ENCODE measurements around the gene PDE6A.
"Not testable (repeated sequence)": the region's sequence is repeated elsewhere in the genome, so short reads cannot be mapped to it uniquely, and the experiment has no call there.

Gene PDE6A

DNA sequence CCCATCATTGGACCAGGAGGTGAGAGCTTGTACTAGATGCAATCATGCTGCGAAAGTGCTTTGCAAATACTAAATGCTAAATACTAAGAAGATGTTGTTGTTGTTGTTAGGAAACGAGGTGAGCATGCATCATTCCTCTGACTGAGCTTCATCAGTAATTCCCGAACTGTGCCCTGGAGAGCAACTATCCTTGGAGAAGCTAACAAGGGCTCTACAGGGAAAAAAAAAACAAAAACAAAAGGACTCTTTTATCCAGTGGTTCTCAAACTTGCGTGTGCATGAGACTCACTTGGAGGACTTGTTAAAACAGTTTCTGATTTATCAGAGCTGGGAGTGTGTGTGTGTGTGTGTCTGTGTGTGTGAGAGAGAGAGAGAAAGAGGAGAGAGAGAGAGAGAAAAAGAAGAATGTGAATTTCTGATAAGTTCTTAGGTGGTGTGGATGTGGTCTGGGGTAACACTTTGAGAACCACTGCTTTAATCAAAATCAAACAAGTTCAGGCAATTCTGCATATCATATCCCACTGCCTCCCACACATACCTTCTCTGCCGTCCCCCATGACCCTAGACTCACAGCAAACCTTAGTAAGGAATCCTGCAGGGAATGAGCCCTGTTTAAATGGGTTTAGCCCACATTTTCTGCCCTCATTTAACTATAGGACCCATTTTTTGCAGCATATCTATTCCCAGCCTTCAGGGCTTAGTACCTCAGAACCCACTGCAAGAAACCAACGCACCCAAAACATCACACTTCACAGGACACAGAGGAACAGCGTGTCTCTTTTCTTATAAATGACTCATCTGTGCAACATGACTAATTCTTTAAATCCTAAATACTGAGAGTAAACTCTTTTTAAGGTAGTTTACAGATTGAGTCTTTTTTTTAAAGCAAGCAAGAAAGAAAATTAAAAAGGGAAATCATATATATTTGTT lies 48.9 kb downstream of the PDE6A start:
- DNase-seq (ENCODE audit: low read depth in 2 of 2) = no peak

DNA sequence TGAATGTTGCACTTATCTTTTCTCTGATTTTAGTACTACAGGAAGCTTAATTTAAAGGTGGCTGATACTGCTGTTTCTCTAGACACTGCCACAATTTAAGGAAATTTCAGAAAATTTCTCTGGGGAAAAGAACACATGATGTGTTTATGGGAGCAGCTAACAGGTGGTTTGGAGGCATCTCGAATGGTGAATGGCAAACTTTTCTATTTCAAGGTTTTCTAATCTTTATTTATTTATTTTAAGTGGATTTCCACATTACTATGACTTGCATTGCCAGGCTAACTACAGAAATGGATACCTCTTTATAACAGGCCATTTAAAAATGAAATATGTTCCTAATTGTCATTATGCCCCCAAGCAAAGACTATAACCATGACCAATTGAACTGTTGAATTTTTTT lies 50.4 kb downstream of the PDE6A start:
- DNase-seq (ENCODE audit: low read depth in 2 of 2) = no peak

DNA sequence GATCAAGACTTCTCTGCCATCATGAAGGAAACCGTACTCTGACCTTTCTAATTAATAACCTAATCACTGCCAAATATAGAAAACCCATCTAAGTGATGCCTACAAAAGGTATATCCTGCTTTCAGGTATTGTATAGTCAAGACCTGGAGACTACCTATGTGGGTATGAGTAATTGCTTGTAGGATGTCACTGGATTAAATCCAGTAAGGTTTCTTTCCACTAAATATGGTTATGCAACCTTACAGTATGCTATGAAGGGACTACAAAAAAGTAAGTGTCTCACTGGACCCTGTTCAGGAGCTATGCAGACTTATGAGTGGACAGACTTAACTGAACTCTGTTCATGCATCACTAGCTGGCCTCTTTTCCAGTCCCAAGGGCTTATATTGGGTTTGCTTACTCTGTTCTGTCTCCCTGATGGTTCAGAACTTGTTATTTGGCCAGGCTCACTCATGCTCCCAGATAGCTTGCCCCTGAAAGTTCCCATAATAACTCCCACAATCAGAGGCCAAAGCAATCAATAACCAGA lies 51.1 kb downstream of the PDE6A start:
- DNase-seq (ENCODE audit: low read depth in 2 of 2) = no peak

DNA sequence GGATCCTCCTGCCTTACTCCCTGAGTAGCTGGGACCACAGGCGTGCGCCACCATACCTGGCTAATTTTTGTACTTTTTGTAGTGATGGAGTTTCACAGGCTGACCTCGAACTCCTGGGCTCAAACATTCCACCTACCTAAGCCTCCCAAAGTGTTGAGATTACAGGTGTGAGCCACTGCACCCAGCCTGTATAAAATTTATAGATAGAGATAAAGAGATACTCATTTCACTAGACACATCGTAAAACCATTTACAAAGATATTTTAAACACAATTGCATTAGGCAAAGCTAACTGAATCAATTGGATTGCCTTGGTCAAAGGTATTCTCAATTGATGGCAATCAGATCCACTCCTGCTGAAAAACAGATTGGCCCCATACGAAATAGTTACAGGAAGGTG lies 52.0 kb downstream of the PDE6A start:
- DNase-seq (ENCODE audit: low read depth in 2 of 2) = no peak

DNA sequence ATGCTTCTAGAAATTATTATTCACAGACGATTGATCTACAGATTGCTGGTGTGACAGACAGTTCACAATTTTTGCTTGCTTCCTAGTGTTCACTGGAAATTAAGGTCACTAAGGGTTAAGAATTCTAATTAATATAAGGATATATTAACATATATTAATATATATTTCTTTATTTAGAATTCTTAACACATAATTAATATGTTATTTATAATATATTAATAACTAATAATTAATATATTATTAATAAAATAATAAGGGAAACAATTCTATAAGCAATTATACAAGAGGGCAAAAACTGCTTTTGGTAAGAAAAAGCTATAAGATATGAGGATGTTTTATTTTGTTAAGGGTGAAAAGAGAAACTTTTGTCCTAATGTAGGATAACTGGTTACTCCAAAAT lies 56.3 kb downstream of the PDE6A start:
- no peak for DNase-seq (ENCODE audit: low read depth in 2 of 2)

DNA sequence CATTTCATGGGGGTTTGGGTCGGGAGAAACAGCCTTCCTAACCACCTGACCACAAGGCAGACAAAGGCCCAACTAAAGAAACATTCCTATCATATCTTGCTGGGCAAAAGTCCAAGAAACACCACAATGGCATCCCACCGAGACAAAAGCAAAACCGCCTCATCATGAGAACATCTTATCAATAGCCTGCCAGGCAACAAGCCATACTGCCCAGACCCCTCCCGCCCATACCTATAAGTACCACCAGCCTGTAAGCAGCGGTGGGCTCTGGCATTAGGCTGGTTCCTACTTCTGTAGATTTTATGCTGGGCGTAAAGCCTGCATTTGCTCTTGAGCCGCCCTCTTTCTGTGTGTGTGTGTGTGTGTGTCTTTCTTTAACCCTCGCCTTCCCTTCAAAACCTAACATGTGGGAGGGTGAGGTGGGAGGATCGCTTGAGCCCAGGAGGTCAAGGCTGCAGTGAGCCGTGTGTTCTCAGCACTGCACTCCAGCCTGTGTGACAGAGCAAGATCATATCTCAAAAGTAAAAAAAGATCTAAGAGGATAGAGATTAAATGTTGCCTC lies 56.9 kb downstream of the PDE6A start:
- no peak for DNase-seq (ENCODE audit: low read depth in 2 of 2)

DNA sequence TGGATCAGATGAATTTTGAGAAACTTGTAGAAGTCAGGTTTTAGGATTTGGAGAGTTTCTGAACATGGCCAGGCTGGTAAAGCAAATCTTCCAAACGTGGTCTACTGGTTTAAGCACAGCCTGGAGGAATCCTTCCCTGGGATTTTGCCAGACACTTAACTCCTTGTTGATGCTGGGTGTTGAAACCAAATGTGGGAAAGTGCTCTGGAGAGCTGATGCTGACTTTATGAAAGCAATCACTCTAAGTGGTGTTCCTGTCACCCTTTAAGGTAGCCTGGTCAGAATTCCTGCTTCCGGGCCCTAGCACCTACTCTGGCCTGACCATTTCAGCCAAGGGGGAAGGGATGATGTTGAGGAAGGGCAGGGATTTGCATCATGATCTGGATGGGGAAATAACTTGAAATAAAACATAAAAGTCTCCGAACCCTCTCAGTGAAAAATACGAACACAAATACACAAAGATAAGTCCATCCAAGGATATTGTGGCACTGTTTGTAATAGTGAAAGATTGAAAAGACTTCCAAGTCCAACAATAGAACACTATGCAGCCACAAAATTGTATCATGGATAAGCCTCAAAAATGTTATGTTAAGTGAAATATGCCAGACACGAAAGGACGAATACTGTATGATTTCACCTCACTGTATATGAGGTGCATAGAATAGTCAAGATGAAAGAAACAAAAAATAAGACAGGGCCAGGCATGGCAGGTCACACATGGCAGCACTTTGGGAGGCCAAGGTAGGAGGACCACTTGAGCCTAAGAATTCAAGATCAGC lies 57.7 kb downstream of the PDE6A start:
- DNase-seq (ENCODE audit: low read depth in 2 of 2) = no peak

DNA sequence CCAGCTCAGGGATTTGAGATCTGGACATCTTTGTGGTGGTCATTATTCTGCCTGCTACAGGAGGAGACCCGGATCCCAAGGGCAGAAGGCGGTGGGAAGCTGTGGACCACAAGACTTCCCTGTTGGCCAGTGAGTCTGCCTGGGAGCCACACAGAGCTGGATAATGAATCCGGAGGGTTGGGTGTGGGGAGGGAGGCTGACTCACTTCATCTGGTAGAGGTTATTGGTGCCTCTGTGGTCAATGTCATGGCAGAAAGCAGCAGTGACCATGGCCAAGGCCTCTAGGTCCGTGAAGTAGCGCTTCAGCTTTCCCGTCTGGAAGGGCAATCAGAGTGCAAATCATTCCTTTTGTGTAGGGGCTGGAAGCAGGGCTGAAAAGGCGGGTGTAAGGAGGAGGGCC lies 58.5 kb downstream of the PDE6A start:
- no peak for DNase-seq (ENCODE audit: low read depth in 2 of 2)

DNA sequence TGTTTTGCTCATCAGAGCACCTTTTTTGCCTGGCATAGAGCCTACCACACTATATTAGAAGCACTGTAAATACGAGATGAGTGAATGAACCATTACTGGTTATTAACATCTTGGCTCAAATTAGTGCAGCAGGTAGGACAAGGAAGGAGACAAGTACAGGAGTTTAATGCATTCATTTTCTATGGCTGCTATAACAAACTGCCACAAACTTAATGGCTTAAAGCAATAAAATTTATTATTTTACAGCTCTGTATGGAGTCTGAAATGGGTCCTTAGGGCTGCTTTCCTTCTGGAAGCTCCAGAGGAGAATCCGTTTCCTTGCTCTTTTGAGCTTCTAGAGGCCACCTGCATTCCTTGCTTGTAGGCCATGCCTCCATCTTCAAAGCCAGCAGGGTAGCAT lies 59.1 kb downstream of the PDE6A start:
- DNase-seq (ENCODE audit: low read depth in 2 of 2) = no peak

DNA sequence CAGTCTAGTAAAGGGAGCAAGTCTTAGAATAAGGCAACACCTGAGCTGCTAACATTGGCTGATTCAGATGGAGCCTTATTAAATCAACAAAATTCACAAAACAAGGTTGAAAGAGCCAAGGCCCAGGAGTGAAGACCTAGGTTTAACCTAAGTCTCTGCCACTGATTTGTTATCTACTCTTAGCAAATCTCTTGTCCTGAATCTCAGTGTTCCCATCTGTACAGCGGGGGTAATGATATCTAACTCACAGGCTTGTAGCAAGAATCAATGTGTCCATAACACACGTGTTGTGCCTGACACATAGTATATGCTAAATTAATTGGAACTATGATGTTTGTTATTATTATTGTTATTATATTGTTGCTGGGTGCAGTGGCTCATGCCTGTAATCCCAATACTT lies 61.0 kb downstream of the PDE6A start:
- DNase-seq (ENCODE audit: low read depth in 2 of 2) = no peak

DNA sequence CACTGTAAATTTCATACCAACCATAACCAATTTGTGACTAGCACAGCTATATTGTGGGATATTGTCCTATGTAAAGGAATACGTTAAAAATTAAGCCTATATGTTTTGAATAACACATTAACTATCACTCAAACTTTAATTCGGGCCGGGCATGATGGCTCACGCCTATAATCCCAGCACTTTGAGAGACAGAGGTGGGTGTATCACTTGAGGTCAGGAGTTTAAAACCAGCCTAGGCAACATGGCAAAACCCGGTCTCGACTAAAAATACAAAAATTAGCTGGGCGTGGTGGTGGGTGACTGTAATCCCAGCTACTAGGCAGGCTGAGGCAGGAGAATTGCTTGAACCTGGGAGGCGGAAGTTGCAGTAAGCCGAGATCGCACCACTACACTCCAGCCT lies 62.0 kb downstream of the PDE6A start:
- DNase-seq (ENCODE audit: low read depth in 2 of 2) = not testable (repeated sequence)

DNA sequence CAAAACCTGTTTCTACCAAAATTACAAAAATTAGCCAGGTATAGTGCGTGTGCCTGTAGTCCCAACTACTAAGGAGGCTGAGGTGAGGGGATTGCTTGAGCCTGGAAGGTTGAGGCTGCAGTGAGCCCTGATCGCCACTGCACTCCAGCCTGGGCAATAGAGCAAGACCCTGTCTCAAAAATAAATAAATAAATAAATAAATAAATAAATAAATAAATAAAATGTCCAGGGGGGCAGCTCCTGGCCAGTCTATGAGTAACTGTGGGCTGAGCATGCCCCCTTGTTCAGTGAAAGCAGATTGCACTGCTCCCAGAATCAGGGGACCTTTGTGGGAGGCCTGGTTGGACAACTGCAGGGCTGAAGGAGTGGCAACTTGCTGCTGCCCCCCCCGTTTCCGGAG lies 62.7 kb downstream of the PDE6A start:
- DNase-seq (ENCODE audit: low read depth in 2 of 2) = no peak

DNA sequence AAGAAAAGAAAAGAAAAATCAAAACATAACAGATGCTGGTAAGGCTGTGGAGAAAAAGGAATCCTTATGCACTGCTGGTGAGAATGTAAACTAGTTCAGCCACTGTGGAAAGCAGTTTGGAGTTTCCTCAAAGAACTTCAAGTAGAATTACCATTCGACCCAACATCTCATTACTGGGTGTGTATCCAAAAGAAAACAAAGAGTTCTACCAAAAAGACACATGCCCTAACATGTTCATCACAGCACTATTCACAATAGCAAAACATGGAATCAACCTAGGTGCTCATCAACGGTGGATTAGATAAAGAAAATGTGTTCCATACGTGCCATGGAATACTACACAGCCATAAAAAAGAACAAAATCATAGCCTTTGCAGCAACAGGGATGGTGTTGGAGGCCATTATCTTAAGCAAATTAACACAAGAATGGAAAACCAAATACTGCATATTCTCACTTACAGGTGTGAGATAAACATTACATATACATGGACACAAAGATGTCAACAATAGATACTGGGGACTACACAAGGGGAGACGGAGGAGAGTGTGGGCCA lies 63.4 kb downstream of the PDE6A start:
- no peak for DNase-seq (ENCODE audit: low read depth in 2 of 2)

DNA sequence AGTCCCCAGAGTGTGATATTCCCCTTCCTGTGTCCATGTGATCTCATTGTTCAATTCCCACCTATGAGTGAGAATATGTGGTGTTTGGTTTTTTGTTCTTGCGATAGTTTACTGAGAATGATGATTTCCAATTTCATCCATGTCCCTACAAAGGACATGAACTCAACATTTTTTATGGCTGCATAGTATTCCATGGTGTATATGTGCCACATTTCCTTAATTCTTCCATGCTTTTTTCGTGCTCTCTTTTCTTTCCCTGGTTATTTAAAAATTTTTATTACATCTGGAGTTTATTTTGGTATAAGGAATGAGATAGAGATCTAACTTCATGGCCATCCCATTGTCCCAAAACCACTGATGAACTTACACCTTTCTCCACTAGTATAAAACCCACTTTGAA lies 65.0 kb downstream of the PDE6A start:
- not testable (repeated sequence) for DNase-seq (ENCODE audit: low read depth in 2 of 2)

DNA sequence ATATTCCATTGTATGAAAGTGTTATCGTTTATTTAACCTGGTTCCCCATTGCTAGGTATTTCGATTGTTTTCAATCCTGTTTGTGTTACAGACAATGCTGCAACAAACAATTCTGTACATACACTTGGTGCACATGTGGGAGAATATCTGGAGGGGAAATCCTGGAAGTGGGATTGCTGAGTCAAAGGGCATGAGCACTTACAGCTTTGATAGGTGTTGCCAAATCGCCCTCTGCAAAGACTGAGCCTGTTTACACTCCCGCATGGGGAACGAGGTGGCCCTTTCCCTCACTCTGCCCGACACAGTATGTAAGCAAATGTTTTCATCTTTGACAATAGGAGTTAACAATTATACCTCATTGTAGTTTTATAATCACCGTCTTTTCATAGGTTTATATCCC lies 66.2 kb downstream of the PDE6A start:
- DNase-seq (ENCODE audit: low read depth in 2 of 2) = no peak

DNA sequence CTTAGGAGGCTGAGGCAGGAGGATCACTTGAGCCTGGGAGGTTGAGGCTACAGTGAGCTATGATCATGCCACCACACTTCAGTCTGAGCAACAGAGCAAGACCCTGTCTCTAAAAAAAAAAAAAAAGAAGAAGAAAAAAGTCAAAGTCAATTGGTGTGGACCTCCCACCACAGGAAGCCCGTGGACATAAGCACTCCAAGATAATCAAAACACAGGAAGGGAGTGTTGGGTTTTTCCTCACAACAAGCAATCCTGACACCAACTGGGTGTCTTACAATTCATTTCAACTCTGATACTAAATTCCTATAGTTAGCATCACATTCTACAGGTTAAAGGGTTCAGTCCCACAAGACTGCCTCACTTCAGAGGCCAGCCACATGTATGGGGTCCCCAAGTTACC lies 70.7 kb downstream of the PDE6A start:
- no peak for DNase-seq (ENCODE audit: low read depth in 2 of 2)

DNA sequence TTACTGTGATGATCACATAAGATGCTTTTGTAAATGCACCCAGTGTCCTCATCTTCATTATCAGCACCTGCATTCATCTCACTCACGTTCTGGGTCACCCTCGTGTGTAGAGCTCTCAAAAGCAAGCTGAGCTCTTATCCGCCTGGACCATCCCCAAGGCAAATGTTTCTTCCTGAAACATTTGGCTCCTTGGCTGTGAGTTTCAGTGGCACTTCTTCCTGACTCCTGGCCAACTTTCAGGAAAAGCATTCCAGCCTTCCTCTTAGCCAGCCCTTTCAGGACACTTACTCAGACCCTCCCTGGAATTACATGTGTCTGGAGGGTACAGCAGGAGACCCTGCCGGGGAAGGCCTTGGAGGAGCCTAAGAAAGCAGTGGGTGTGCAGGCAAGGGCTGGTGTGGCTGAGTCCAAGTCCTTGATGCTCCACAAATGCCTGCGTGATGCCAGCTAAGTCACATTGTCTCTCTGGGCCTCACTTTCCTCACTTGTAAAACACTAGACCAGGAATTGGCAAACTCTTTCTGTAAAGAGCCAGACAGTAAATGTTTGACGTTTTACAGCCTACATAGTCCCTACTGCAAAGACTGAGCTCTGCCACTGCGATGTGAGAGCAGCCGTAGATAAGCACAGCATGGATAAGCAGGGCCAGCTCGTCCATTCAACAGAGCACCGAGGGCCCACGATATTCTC lies 72.1 kb downstream of the PDE6A start:
- DNase-seq (ENCODE audit: low read depth in 2 of 2) = no peak

DNA sequence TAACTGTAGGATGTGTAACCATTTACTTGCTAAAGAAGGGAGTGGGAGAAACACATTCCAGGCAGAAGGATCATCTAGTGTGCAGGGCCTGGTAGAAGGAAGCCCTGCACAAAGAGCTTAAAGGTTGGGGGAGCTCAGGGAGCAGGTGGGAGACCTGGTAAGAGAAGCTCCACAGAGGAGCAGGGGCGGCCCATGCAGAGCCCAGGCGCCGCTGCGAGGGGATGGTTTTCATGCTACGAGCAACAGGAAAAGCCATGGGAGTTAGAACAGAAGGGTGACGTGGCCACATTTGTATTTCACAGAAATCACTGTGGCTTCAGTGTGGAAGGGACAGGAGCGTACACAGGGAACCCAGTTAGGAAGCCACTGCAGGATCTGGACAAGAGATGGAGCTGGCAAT lies 73.1 kb downstream of the PDE6A start:
- no peak for DNase-seq (ENCODE audit: low read depth in 2 of 2)

DNA sequence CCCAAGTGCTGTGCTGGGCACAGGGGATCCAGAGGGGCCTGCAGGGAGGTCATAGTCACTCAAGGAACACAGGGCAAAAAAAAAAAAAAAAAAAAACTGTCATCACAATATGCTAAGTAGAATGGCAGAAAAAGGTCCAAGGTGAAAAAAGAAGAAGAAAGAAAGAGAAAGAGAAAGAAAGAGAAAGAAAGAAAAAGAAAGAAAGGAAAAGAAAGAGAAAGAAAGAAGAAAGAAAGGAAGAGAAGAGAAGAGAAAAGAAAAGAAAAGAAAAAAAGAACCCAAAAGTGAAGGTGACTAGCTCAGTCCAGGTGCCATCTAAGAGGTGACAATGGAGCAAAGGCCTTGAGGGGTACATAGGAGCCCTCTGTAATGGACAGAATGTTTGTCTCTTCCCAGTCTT lies 73.9 kb downstream of the PDE6A start:
- DNase-seq (ENCODE audit: low read depth in 2 of 2) = no peak

DNA sequence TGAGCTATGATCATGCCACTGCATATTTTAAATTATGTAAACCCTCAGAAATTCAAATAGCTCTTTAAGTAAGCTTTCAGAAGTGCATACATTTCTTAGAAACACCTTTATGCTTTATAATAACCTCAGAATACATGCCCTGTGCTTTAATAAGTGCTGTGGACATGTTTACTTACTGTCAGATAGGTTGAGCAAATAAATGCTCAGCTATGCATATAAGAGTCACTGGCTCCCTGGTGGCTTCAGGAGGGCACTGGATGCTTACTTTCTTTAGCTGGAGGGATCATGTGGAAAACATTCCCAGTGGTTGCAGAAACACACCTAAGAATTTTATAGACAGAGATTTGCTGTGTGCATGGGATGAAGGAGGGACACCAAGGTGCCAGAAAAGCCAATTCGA lies 74.4 kb downstream of the PDE6A start:
- no peak for DNase-seq (ENCODE audit: low read depth in 2 of 2)

DNA sequence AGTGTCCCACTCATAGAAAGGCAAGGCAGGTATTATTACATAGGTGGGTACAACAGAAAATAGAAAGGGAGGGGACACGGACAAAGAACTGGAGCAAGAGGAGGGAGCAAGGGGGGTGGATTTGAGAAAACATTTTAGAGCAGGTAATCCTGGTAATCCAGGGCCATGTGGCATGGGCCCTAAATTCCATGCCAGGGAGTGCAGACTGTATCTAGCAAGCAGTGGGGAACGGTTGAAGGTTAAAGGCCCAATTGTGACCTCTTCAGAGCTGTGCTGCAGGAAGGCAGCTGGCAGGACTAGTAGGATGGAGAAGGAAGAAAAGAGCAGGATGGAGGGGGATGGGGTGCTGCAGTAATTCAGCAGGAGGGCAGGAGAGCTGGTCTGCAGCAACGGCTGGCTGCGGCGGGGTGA lies 75.2 kb downstream of the PDE6A start:
- no peak for DNase-seq (ENCODE audit: low read depth in 2 of 2)

DNA sequence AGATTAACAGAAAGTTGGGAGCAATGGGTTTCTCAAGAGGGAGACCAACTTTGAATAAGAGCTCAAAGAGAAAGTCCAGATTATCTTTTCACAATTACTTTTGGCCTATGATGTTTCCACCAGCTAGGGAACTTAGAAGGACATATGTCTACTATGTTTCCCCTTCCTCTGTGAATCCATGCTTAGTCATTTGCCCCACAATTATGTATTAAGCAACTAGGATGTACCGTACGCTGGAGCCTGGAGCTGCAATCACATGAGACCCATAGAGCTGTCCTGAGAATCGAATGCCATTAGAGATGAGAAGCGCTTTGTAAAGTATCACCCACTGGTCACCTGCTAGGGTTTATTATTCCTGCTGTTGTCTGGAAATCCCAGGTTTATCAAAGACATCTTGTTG lies 78.8 kb downstream of the PDE6A start:
- DNase-seq (ENCODE audit: low read depth in 2 of 2) = no peak

Measured in stimulated activated CD8-positive, alpha-beta memory T cell treated with anti-CD3 and anti-CD28 coated beads, Interleukin-15, amount 100 ng/mL, for 4 hours (primary cell).